Brain microvascular endothelial cell (primary cell): ENCODE measurements around the gene ZYX.

Source experiments
- DNase-seq: peaks from one replicate; pipeline ENCODE4 v3.0.0-alpha.2; 2020
- H3K27ac ChIP-seq: fragments of 250-450 bp; sonication (Bioruptor Pico); 2 replicates; pipeline ENCODE4 v1.5.1; 2020; ENCODE audit warnings: mild to moderate bottlenecking, moderate library complexity
- H3K27me3 ChIP-seq: fragments of 250-450 bp; sonication (Bioruptor Pico); replicated peaks from 2 replicates; pipeline ENCODE4 v1.5.1; 2020; ENCODE audit warnings: mild to moderate bottlenecking
- H3K36me3 ChIP-seq: fragments of 250-450 bp; sonication (Bioruptor Pico); replicated peaks from 2 replicates; pipeline ENCODE4 v1.5.1; 2020; ENCODE audit warnings: mild to moderate bottlenecking
- H3K4me3 ChIP-seq: 2 replicates; pipeline ENCODE4 v1.5.1; 2011; ENCODE audit warnings: low read depth, mild to moderate bottlenecking, control low read depth, low read length, moderate library complexity
- in situ Hi-C: cut with HindIII; loops from 2 replicates; pipeline ENCODE4 v1.10.0; 2017; ENCODE audit warnings: low sequenced_read_pairs, low pct_ligation_motif_present
- TF ChIP-seq, protein P1 (sequence below): IDR thresholded peaks from 2 replicates; pipeline ENCODE4 v1.5.1; 2011; ENCODE audit warnings: low read depth, mild to moderate bottlenecking, moderate library complexity, low read length, control low read depth, inconsistent platforms; ENCODE audit errors: missing control alignments

ZYX gene

DNA sequence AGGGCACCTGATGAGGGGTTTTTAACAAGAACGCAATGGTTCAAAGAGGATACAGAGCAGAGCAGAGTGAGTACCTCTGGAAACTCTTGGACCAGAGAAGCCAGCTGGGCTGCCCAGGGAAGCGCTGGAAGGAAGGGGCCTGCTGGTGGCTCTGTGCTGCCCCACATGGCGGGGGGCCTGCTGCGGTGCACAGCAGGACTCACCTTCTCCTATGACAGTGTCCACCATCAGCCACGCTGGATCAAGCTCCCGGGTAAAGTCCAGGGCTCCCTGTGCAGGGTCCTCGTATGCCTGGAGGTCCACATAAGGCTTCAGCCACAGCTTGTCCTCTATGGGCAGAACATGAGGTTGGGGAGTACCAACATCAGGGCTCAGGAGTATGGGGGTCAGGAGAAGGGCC is 15.0 kb downstream of the ZYX start:
- in situ Hi-C loops = no loop called here
- Histone ChIP-seq H3K4me3 (no peak overlapping the region), H3K36me3 (peaks cover 19% of the 10 kb centered on the region), H3K27ac (no peak overlapping the region), H3K27me3 (no peaks in the 10 kb centered on the region)
- TF ChIP-seq, protein P1, sequence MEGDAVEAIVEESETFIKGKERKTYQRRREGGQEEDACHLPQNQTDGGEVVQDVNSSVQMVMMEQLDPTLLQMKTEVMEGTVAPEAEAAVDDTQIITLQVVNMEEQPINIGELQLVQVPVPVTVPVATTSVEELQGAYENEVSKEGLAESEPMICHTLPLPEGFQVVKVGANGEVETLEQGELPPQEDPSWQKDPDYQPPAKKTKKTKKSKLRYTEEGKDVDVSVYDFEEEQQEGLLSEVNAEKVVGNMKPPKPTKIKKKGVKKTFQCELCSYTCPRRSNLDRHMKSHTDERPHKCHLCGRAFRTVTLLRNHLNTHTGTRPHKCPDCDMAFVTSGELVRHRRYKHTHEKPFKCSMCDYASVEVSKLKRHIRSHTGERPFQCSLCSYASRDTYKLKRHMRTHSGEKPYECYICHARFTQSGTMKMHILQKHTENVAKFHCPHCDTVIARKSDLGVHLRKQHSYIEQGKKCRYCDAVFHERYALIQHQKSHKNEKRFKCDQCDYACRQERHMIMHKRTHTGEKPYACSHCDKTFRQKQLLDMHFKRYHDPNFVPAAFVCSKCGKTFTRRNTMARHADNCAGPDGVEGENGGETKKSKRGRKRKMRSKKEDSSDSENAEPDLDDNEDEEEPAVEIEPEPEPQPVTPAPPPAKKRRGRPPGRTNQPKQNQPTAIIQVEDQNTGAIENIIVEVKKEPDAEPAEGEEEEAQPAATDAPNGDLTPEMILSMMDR = no peak
- no peak for DNase-seq

DNA sequence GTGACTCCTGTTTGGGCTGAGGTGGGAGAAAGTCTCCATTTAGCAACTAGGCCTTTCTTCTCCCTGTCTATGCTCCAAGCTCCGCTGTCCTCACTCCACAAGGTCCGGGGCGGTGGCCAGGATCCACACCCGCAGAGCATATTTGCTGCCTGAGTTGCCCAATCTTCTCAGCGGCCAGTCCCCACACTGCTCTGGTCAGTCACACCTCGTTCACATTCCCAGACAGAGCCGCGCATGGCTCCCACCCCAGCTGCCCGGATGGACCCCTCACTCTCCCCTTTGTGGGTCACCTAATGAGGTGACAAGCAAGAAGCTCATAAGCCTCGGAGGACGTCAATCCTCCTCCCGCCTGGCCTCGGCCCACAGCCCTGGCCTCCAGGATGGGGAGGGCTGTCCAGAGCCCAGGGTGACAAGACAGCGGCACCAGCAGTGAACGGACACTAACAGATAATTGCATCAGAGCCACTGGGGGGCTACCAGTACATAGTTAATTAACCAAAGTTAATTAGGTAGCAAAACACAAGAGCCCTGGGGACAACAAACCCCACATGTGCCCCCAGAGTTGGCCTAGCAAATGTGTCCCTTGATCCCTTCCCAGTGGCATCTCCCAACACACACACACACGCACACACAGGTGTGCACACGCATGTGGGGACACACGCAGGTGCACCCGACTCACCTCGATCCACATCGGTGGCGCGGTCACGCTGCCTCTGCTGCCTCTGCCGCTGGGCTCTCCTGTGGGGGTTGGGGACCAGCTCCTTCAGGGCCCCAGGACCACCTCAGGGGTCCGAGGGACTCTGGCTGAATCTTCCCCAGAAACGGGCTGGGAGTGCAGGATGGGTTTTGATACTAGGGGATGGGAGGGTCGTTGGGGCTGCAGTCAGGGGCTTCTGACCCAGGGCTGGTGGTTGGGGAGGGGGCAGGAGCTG is 15.7 kb downstream of the ZYX start:
- in situ Hi-C loops = no loop called here
- Histone ChIP-seq H3K27ac (no peak overlapping the region), H3K27me3 (no peaks in the 10 kb centered on the region), H3K36me3 (peaks cover 12% of the 10 kb centered on the region), H3K4me3 (no peak overlapping the region)
- TF ChIP-seq, protein P1 = no peak
- DNase-seq = no peak

DNA sequence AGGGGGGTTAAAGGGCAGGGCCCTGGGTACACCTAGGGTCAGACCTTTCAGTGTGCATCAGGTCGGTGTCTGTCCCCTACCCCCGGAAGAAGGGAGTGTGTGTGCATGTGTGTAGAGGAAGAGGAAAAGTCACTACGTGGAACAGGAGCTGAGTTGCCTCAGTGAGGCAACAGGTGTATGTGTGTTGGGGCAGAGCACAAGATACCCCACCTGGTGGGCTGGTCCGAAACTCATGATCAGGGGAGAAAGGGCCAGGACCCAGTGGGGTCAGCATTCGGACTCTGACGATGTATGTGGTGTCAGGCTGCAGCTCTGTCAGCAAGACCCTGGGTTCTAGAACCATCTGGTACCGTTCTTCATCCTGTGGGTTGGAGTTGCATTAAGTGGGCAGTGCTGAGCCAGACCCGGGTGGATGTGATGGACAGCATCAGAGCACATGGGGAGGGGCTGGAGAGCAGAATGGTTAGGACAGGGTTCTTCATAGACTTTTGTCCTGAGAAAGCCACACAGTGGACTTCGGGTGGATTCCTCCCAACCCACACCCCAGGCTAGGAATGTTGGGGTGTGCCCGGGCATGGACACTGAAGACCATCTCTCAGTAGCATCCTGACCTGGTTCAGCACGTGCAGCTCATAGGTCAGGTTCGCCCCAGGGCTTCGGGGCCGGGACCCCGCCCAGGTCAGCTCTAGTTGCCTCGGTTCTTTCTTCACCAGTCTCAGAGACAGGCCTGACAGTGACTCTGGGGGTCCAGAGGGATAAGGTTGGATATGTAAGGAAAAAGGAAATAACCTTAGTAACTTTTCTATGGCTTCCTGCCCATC is 16.8 kb downstream of the ZYX start:
- Histone ChIP-seq H3K27me3 (no peaks in the 10 kb centered on the region), H3K4me3 (no peak overlapping the region), H3K36me3 (peaks cover 2% of the 10 kb centered on the region), H3K27ac (no peak overlapping the region)
- DNase-seq = no peak
- in situ Hi-C loops = no loop called here
- TF ChIP-seq, protein P1 = no peak

DNA sequence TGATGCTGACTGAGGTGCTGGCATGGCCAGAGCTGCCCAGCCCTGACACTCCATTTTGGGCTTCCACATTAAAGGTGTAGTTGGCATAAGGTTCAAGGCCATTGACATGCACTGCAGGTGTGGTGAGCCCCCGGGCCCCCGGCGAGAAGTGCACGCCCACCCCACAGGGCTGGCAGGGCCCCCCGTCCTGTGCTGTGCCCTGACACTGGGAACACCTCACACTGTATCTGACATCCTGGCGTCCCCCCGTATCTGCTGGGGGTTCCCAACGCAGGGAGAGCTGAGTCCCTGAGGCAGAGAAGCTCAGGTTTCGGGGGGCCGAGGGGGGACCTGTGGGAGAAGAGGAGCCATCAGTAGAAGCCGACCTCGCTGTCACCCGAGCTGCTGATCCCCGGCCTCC is 17.5 kb downstream of the ZYX start:
- in situ Hi-C loops = no loop called here
- no peaks in the 10 kb centered on the region for H3K27me3 ChIP-seq
- TF ChIP-seq, protein P1 = no peak
- no peak overlapping the region for H3K27ac ChIP-seq
- no peak for DNase-seq
- H3K36me3 ChIP-seq = no peaks in the 10 kb centered on the region
- H3K4me3 ChIP-seq = no peak overlapping the region

DNA sequence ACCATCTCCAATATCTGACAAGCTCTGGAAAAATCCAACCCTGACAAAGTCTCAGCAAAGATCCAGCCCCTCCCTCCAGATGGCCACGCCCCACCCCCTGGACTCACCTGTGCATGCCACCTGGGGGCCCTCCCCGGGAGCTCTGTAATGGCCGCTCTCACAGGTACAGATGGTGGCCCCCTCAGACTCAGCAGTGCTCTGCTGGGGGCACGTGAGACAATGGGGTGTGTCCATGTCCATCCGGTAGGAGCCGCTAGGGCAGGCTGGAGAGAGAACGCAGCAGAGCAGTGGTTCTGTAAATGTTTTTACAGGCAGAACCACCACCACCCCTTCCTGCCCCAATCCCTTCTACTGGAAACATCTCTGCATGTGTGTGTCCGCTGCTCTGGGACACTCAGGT is 18.0 kb downstream of the ZYX start:
- Histone ChIP-seq H3K27me3 (no peaks in the 10 kb centered on the region), H3K36me3 (no peaks in the 10 kb centered on the region), H3K4me3 (no peak overlapping the region), H3K27ac (no peak overlapping the region)
- DNase-seq = no peak
- in situ Hi-C loops = no loop called here
- TF ChIP-seq, protein P1 = no peak
